ENCODE data around the gene E2F6.

- TF ChIP-seq CTCF (IDR thresholded peaks at IDR 0.05) (no peak), POLR2A (IDR thresholded peaks at IDR 0.05) (no peak), EP300 (IDR thresholded peaks at IDR 0.05; ENCODE audit: low read depth) (no peak), POLR2AphosphoS5 (IDR thresholded peaks at IDR 0.05) (no peak)
These were observed 51.4 kb downstream of the E2F6 start for GRCh38 chr2:11414372-11415124.
